NCI-H345 treated with DMSO at 0.1 percent for 48 hours (cell line): Measurements from ENCODE around the gene XG.
"Not testable (repeated sequence)": the region's sequence is repeated elsewhere in the genome, so short reads cannot be mapped to it uniquely, and the experiment has no call there.

Experiments used
- DNase-seq: peaks from one replicate; lab custom pipeline; 2025; ENCODE audit not compliant: unreplicated experiment; lab: John Stamatoyannopoulos, UW

XG gene

DNA sequence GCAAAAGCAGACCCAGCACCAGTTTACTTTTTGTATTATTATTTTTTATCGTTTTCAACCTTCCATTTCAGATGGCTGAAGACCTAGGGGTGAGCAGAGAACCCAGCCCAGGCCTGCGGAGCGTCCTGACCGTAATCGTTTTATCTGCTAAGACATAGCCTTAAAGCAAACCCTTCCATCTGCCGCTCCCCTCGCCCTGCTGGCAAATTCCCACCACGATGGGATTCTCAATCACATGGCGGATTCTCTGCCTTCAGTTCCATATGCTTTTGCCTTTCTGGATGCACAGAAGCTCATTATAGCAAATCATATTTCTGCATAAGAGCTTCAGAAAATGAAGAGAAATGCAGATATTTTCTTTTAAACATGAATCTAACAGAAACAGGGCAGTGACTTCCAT is 18.6 kb upstream of the XG start:
- no peak for DNase-seq

DNA sequence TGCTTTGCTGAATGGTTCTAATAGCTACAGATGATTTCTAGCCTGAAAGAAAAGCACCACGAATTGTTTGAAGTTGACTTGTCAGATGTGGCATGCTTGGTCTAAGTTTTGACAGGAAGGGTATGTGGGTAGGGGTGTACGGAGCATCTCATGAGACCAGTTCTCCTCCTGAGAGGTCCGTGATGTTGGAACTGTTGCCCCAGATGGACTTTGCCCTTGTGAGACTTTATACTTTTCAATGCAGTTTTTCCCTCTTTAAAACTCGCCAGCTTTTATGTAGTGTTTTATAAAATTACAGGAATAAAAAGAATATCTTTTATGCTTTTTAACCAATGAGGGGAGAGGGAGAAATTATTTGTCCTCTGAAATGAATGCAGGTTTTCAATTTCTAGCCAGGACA is 16.6 kb upstream of the XG start:
- DNase-seq = no peak

DNA sequence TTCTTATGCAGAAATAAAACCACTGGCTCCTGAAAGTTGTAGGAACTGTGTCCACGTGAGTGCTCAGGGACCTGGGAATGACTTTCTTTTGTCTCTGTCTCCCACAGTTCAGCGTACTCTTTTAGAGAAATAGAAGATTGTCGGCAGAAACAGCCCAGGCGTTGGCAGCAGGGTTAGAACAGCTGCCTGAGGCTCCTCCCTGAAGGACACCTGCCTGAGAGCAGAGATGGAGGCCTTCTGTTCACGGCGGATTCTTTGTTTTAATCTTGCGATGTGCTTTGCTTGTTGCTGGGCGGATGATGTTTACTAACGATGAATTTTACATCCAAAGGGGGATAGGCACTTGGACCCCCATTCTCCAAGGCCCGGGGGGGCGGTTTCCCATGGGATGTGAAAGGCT is 11.2 kb upstream of the XG start:
- no peak for DNase-seq

DNA sequence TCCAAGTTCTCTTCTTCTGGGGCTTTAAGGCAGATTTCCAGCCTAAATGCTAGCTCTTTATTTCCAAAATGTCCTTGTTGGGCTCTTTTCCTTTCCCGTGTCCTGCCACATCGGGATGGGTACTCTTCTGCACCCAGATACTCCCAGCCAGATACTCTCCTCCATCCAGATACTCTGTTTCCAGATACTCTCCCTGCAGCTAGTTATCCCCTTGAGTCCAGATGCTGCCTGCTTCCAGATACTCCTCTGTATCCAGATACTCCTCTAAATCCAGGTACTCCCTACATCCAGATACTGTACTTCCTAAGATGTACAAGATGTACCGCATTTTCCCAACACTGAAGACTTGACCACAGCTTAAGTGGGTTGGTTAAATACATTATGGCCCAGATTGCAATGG is 10.5 kb upstream of the XG start:
- DNase-seq = no peak

DNA sequence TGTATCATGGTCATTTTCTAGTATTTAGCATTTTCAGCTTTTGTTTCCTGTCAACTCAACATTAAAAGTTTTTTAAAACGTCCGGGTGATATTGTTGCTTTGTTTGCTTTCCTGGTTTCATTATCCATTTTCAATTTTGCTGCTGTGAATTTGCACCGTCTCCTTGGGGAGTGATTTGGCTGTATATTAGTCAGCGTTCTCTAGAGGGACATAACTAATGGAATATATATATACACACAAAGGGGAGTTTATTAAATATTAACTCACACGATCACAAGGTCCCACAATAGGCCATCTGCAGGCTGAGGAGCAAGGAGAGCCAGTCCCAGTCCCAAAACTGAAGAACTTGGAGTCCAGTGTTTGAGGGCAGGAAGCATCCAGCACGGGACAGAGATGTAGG is 5.6 kb upstream of the XG start:
- DNase-seq = not testable (repeated sequence)

DNA sequence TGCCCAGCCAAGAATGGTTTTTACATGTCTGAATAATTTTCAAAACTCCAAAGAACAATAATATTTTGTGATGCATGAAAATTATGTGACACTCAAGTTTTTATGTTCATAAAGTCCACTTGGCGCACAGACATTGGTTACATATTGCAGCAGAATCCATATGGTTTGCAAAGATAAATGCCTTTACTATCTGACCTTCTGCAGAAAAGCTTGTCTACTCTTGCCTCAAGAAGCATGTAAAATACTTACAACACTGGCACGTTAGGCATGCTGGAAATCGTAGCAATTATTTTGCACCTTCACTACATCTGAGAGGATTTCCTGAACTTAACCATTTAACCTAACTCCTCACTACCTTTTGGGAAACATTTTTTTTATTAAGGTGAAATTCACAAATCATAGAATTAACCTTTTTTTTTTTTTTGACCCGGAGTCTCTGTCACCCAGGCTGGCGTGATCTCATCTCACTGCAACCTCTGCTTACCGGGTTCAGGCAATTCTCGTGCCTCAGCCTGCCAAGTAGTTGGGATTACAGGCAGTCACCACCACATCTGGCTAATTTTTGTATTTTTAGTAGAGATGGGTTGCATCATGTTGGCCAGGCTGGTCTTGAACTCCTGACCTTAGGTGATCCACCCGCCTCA is 3.5 kb upstream of the XG start:
- no peak for DNase-seq

DNA sequence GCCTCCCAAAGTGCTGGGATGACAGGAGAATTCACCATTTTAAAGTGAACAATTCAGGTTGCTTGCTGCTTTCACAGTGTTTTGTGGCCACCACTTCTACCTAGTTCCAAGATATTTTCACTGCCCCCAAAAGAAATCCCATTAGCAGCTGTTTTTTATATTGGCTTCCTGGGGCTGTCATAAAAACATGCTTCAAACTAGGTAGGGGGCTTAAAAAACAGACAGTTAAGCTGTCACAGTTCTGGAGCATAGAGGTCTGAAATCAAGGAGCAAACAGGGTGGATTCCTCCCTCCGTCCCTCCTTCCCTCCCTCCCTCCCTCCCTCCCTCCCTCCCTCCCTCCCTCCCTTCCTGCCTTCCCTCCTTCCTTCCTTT is 3.0 kb upstream of the XG start:
- no peak for DNase-seq

DNA sequence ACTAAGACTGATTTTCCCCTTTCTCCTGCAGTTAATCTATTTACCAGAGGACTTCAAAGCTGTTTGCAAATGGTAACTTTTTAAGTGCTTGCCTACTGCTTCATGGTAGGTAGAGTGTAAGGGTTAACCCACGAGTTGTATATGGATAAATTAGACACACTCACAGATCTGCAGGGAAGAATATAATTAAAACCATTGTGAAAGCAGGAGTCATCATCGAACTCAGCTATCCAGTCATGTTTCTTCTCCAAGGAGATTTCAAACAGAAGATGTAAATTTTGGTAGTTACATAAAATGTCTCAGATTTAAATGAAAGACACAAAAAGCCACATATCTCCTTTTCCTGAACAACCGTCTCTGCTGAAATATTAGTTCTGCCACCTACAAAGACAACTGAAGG is 549 bp upstream of the XG start:
- DNase-seq = no peak

DNA sequence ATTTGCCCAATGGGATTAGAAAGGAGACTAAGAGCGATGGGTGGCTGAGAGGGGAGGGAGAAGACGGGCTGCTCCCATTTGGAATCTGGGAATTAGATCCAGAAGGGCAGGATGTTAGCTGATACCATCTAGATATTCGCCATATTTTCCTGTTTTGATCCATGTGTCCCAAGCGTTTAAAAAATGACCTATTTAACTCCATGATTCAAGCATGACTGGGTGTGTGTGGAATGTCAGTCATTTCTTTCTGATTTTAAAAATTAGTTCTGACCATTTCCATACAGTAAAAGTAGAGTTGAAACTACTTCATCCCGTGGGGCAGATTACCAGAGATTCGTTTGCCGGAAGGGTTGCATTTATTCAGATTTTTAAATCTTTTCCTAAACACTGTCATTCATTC is 601 bp downstream of the XG start:
- not testable (repeated sequence) for DNase-seq

DNA sequence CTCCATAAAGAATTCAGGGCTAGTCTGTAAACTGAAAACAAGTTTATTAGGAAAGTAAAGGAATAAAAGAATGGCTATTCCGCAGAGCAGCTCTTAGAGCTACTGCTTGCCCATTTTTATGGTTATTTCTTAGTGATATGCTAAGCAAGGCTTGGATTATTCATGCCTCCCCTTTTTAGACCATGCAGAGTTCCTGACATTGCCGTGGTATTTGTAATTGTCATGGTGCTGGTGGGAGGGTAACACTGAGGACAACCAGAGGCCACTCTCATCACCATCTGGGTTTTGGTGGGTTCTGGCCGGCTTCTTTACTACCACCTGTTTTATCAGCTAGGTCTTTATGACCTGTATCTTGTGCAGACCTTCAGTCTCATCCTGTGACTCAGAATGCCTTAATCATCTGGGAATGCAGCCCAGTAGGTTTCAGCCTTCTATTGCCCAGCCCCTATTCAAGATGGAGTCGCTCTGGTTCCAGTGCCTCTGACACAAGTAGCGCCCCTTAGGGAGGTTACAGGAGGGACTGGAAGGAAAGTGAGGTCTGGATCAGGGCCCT is 3.4 kb downstream of the XG start:
- DNase-seq = not testable (repeated sequence)

DNA sequence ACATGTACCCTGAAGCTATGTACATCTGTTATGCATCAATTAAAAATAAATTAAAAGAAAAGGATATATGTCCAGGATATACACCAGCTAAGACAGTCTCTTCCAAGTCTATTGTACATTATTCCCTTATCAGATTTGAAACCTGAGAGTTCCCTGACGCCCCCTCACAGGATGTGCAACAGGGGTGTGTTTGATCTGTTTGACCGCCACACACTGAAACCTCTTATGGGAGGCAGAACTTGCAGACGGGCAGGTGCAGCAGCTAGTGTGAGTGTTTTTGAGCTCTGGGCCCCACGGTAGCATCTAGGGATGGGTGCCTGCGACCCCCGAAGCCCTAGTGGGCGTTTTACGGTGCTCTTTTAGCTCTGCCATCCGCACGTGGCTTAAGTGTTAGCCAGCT is 4.7 kb downstream of the XG start:
- no peak for DNase-seq

DNA sequence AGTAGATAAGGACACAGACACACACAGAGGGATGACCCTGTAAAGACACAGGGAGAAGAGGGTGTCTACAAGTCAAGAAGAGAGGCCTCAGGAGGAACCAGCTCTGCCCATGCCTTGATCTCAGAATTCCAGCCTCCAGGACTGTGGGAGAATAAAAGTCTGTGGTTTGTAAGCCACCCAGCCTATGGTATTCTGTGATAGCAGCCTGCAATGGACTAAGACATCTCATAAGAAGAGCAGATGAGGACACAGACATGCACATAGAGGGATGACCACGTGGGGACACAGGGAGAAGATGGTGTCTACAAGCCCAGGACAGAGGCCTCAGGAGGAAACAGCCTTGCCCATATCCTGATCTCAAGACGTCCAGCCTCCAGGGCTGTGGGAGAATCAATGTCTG is 9.4 kb downstream of the XG start:
- no peak for DNase-seq

DNA sequence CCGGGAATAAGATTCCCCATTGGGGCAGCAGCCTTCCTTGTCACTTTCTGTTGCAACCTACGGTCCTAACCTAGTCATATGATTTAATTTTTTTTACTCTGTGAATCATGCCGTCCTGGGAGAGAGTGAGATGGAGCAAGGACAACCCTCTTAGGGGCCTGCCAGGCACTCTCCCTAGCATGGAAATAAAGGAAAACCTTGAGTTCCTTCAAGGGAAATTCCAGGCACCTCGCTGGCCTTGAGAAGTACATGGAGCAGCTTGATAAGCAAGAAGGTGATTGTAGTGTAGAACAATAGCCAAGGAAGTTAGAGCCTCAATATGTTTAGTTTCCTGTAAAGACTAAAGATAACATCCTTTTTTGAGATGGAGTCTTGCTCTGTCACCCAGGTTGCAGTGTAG is 10.8 kb downstream of the XG start:
- not testable (repeated sequence) for DNase-seq

DNA sequence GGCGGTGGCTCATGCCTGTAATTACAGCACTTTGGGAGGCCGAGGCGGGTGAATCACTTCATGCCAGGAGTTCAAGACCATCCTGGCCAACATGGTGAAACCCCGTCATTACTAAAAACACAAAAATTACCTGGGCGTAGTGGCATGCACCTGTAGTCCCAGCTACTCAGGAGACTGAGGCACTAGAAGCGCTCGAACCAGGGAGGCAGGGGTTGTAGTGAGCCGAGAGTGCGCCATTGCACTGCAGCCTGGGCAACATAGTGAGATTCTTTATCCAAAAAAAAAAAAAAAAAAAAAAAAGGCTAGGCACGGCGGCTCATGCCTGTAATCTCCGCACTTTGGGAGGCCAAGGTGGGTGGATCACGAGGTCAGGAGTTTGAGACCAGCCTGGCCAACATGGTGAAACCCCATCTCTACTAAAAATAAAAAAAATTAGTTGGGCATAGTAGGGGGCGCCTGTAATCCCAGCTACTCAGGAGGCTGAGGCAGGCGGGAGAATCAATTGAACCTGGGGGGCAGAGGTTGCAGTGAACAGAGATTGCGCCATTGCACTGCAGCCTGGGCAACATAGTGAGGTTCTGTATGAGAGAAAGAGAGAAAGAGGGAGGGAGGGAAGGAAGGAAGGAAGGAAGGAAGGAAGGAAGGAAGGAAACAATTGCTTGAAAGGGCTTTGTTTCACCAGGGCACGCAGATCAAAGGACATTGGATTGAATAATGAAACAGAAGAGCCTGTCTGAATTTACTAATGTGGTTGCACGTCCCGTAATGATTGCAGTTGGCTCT is 13.1 kb downstream of the XG start:
- not testable (repeated sequence) for DNase-seq

DNA sequence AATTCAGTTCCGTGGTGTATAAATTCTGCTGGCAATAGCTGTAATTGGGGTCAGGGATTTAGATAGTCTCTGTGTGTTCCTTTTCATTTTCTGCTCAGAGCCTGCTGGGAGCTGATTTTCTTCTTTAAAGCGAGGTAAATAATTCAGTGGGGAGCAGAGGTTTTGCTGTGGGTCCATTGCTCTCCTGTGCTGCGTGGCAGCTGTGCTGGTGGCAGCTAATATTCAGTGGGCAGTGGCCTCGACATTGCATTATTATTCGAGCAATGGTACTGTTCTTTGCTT is 13.7 kb downstream of the XG start:
- no peak for DNase-seq

DNA sequence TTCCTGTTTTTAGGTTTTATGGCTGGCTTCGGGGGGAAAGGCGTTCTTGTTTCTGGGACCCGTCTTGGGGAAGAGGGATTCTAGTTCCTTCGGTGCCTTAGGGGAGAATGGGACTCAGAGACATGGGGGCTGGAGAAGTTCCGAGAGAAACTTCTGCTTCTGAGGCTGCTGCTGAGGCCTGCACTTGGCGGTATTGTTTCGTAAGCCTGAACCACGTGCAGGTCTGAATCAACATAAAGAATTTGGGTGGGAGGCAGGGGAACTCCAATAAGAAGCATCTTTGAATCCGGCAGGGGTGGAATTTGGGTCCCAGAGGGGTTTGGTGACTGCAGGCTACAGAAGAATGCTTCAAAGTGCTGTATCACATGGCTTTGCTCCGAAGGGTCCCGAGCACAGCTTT is 15.1 kb downstream of the XG start:
- DNase-seq = no peak

DNA sequence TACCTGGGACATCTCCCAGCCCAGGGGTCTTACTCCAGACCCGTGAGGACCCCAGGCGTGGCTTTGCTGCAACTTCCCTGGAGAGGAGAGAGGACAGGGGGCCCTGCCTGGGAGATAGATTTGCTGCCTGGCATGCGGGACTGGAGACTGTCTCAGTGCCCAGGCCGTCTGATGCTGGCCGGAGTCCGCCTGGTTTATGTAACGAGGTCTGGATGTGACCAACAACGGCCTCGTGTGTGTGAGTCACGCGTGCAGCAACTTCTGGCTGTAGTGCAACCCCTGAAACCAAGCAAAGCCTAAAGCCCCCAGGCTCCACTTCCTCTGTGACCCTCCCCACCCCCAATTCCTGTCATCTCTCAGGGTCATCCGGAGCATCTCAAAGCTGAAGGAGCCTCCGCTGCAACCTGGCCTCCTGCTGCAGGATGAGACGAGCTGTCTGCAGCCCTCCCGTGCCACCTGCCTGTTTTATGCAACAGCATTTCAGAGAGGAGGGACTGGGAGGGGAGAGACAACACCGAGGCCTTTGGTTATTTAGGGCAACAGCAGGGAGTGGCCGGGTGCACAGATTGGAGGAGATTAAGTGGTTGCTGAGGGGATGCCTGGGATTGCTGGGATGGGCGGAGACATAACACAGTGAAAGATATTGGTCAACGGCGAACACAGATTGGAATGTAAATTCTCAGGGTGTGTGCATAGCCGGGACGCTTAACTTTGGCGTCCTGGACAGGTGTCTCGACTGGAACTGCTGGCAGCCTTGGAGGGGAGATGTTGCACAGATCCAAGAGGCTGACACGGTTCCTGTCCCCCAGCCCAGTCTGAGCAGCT is 16.0 kb downstream of the XG start:
- no peak for DNase-seq

DNA sequence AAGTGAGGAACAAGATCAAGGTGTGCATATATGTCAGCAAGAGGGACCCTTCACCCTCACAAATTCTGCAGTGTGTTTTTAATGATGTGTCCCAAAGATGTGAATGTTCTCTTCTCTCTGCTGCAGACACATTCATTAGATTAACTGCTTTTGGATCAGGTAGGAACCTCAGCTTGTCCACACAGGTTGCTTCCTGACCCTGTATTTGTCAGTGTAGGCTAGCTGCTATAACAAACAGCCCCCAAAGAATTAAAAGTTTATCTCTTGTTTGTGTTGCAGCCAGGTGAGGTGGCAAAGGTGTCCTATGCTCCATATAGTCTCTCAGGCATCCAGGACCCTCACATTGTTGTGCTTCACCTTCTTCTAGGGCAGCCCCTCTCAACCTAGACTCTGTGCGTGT is 17.8 kb downstream of the XG start:
- DNase-seq = no peak

DNA sequence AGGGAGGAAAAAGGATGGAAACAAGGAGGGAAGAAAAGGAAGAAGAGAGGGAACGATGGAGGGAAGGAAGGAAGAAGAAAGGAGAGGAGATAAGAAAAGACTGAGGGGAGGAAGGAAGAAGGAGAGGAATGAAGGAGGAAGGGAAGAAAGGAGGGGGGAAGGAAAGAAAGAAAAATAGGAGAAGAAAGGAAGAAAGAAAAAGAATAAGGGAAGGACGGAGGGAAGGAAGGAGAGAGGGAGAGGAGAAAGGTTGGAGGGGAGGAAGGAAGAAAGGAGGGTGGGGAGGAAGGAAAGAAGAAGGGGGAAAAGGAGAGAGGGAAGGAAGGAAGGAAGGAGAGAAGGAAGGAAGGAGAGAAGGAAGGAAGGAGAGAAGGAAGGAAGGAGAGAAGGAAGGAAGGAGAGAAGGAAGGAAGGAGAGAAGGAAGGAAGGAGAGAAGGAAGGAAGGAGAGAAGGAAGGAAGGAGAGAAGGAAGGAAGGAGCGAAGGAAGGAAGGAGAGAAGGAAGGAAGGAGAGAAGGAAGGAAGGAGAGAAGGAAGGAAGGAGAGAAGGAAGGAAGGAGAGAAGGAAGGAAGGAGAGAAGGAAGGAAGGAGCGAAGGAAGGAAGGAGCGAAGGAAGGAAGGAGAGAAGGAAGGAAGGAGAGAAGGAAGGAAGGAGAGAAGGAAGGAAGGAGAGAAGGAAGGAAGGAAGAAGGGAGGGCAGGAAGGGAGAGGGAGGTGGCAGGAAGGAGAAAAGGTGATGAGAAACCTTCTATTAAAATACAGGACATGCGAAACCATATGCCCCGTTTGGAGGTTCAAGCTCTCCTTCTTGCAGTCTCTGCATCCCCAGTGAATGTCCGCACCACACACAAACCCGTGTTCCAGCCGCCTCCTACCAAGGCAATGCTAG is 21.6 kb downstream of the XG start:
- not testable (repeated sequence) for DNase-seq

DNA sequence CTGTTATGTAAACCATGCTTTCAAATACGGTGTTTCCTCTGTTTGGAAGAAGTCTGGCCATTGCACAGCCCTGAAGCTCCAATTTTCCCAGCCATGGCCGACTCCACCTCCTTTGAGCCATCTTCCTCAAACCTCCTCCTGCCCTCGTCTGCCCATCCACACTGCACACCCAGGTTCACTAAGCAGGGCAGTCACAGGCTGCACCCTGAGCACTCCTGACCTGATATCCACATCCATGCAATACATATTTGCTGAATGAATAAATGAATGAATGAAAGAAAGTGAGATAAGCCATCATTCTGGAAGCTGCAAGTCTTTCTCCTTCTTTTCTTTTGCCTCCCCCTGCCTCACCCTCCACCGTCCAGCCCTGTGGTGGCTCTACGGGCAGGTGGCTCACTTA is 22.2 kb downstream of the XG start:
- DNase-seq = no peak

DNA sequence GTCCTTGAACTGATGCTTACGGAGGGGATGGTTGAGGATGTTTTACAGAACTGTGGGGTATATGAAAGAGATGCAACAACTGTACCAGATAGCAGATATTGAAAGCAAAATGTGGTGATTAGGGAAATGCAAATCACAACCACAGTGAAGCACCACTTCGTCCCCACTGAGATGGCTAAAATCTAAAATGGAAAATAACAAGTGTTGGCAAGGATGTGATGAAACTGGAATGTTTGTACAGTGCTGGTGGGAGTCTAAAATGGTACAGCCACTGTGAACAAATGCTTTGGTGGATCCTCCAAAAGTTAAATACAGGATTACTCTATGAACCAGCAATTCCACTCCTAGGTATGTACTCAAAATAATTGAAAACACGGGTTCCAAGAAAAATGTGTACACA is 22.9 kb downstream of the XG start:
- DNase-seq = no peak
